Measurements from ENCODE around the gene COASY. TPM values are rescaled to one million over a fixed set of nuclear protein-coding genes. Genes with fewer than 3 reads are reported as not detected.

COASY gene
- total and polyA plus RNA-seq, 2 of the 4 experiments (the other 2 are of a cell fraction) = 10.6 to 44.0 TPM

GRCh38 chr17:42514867-42515266 lies 47.1 kb upstream of the COASY start:
- Histone ChIP-seq H3K56ac (ENCODE audit: extremely low read depth, insufficient read depth, low read length) (no peak overlapping the region), H3K4me2 (ENCODE audit: low read depth, low read length) (no peak overlapping the region), H2AK5ac (ENCODE audit: low read depth, low read length) (peak overlapping the region; percentile 45; the same call in 1 of the 2 replicates), H3K27me3 (ENCODE audit: control insufficient read depth, insufficient read depth, low read length) (no peaks in the 10 kb centered on the region), H3K14ac (replicated peaks; ENCODE audit: low read depth, low read length) (no peak overlapping the region), H2AFZ (replicated peaks; ENCODE audit: low read length, poor library complexity) (no peak overlapping the region), H3K9me3 (ENCODE audit: control insufficient read depth, insufficient read depth, low read length) (no peaks in the 10 kb centered on the region), H3K23ac (ENCODE audit: low read depth, low read length) (no peak overlapping the region), H3K9ac (ENCODE audit: low read depth, low read length) (no peak overlapping the region), H2AK9ac (replicated peaks; ENCODE audit: low read depth, low read length, poor library complexity) (peak overlapping the region; percentile 51), H3K27ac (ENCODE audit: insufficient read depth, low read length) (no peak overlapping the region), H3K9me1 (ENCODE audit: insufficient read depth, low read length) (peaks cover 31% of the 10 kb centered on the region), H3K36me3 (ENCODE audit: control insufficient read depth, insufficient read depth, low read length) (peaks cover 6% of the 10 kb centered on the region), H2BK120ac (ENCODE audit: low read depth, low read length) (peak overlapping the region; percentile 59; the same call in 1 of the 2 replicates), H3K79me1 (ENCODE audit: low read depth in 1 of 2, low read length in 2 of 2) (peaks cover 0 to 43% of the 10 kb centered on the region in 2 experiments; a peak in 2 of 4 replicates), H3K4ac (ENCODE audit: low read depth, low read length) (peak overlapping the region; percentile 47; the same call in 1 of the 2 replicates), H4K91ac (ENCODE audit: insufficient read depth, low read depth, low read length) (peak overlapping the region; percentile 15; the same call in 1 of the 2 replicates), H2BK5ac (ENCODE audit: low read depth, low read length, poor library complexity, severe bottlenecking) (no peak overlapping the region), H3K4me1 (ENCODE audit: control insufficient read depth, insufficient read depth, low read length) (peaks cover 56% of the 10 kb centered on the region), H4K20me1 (ENCODE audit: insufficient read depth, low read length) (no peaks in the 10 kb centered on the region; the same call in 1 of the 2 replicates), H3K18ac (ENCODE audit: low read depth, low read length) (no peak overlapping the region; the same call in 1 of the 2 replicates), H4K5ac (ENCODE audit: low read depth, low read length) (no peak overlapping the region), H3K4me3 (ENCODE audit: insufficient read depth, low read depth, low read length) (no peak overlapping the region), H2BK20ac (ENCODE audit: low read depth, low read length) (0 out of 2 replicates have a peak overlapping the region, but pooled peaks have one; percentile 12), H4K8ac (ENCODE audit: low read depth in 2 of 2, low read length in 2 of 2) (no peak overlapping the region), H2BK15ac (ENCODE audit: low read depth, low read length) (no peak overlapping the region; the same call in 2 of the 3 replicates)
- ATAC-seq (ENCODE audit: low read depth) (no peak), DNase-seq (no peak)
- dilution Hi-C loops (cut with HindIII; ENCODE audit: low sequenced_read_pairs, unreplicated experiment) = no loop called here
- POLR2A ChIA-PET (ENCODE audit: unreplicated experiment) = no interaction called here
- WGBS, 2 experiments (ENCODE audit: extremely low coverage in 2 of 2, insufficient read length in 1 of 2) = no CpG with 5 or more reads among the region's 8 CpGs
- intact Hi-C loops (cut with micrococcal nuclease) = loop anchor here (5.0 kb wide), 1 partner anchor 108 kb away; no protein-coding TSS in a partner anchor
- no peak for TF ChIP-seq MAFK (IDR thresholded peaks at IDR 0.05; ENCODE audit: low read depth, low read length)
- no peak for TF ChIP-seq POLR2A (IDR thresholded peaks at IDR 0.05; ENCODE audit: low read depth, low read length)
- TF ChIP-seq MAZ (IDR thresholded peaks at IDR 0.05; ENCODE audit: borderline replicate concordance, low read depth, low read length) = no peak
- TF ChIP-seq CEBPB (IDR thresholded peaks at IDR 0.05; ENCODE audit: low read depth, low read length) = no peak
- TF ChIP-seq RFX5 (IDR thresholded peaks at IDR 0.05; ENCODE audit: low read depth, low read length) = no peak
- no peak for TF ChIP-seq CHD1 (IDR thresholded peaks at IDR 0.05; ENCODE audit: low read depth, low read length)
- TF ChIP-seq FOS (IDR thresholded peaks at IDR 0.05; ENCODE audit: low read depth, low read length) = no peak
- no peak for TF ChIP-seq BHLHE40 (IDR thresholded peaks at IDR 0.05; ENCODE audit: low read depth, low read length)
- no peak for TF ChIP-seq NFE2L2 (IDR thresholded peaks at IDR 0.05; ENCODE audit: low read depth, low read length)
- no peak for TF ChIP-seq RCOR1 (IDR thresholded peaks at IDR 0.05; ENCODE audit: insufficient replicate concordance, low read length)
- TF ChIP-seq MXI1 (IDR thresholded peaks at IDR 0.05; ENCODE audit: borderline replicate concordance, low read depth, low read length) = no peak
- TF ChIP-seq SMC3 (IDR thresholded peaks at IDR 0.05; ENCODE audit: low read depth, low read length) = no peak
- TF ChIP-seq RAD21 (IDR thresholded peaks at IDR 0.05; ENCODE audit: low read length) = no peak
- TF ChIP-seq USF2 (IDR thresholded peaks at IDR 0.05; ENCODE audit: low read depth, low read length) = no peak
- no peak for TF ChIP-seq ELK1 (IDR thresholded peaks at IDR 0.05; ENCODE audit: borderline replicate concordance, low read depth, low read length)
- in situ Hi-C loops (cut with MboI; ENCODE audit: low sequenced_read_pairs) = no loop called here
- no TSS peak for BruUV-seq (replicated peaks)
- CTCF ChIA-PET = no interaction called here

Measured in IMR-90 (cell line).